Measurements from ENCODE around the gene STK24.
A peak's percentile ranks its signal among the peaks of the same experiment; 100 is the strongest.

The STK24 gene

DNA sequence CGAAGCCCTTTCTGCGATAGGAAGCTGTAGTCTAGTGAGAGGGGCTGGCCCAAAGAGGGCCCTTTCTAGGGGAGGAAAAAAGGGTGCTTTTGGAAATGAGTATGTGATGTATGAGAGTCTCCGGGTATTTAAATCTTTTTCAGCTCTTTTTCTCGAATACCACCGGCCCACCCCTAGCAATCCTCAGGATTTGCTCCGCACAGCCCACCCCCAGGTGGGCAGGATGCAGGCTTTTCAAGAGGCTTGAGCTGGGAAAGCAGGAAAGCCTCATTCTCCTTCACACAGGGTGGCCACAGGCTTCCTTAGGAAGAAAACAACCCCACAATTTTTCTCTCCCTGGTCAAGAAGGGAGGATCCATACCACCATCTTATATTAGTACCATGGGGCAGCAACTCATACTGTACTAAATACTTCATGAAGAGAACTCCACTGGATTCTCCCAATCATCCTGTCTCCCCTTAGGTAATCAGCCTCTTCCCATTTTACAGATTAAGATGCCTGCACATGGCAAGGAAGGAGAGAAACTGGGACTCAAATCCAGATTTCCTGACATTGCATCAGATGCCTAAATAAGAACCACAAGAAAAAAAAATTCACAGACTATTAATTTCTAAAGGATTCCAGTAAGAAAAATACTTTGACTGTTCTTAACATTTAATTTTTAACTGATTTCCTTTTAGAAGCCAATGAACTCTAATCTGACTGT, 84.4 kb downstream of the STK24 start:
- Histone ChIP-seq H3K27me3 (replicated peaks; ENCODE audit: control insufficient read depth, insufficient read depth, low read length) (no peaks in the 10 kb centered on the region), H3K4me1 (ENCODE audit: control insufficient read depth, insufficient read depth, low read length) (peaks cover 58% of the 10 kb centered on the region), H3K9me3 (ENCODE audit: control insufficient read depth, low read length) (no peaks in the 10 kb centered on the region), H3K9ac (ENCODE audit: low read length) (peak overlapping the region; percentile 46), H3K4me3 (ENCODE audit: low read length) (no peak overlapping the region), H3K36me3 (ENCODE audit: control insufficient read depth, insufficient read depth, low read length, severe bottlenecking) (no peaks in the 10 kb centered on the region)
- DNase-seq (ENCODE audit: low read depth) = peak; percentile 62

DNA sequence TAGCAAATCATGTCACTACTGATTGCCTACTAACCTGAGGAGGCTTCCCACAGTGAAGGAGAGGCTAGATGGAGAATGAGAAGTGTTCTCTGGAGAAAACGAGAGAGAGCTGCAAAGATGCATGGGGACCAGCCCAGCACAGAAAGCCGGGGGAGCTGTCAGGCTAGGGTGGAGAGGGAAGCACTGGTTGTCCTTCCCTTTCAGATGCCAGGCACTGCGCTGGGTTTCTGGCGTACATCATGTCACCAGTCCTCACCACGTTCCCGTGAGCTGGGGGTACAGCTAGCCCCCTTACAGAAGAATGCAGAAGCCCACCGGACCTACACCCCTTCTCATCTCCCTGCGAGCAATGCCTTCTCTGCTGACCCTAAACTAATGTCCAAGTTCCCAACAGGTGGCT, 86.0 kb downstream of the STK24 start:
- Histone ChIP-seq H3K9me3 (ENCODE audit: control insufficient read depth, low read length) (no peaks in the 10 kb centered on the region), H3K36me3 (ENCODE audit: control insufficient read depth, insufficient read depth, low read length, severe bottlenecking) (no peaks in the 10 kb centered on the region), H3K27me3 (replicated peaks; ENCODE audit: control insufficient read depth, insufficient read depth, low read length) (no peaks in the 10 kb centered on the region), H3K9ac (ENCODE audit: low read length) (no peak overlapping the region), H3K4me1 (ENCODE audit: control insufficient read depth, insufficient read depth, low read length) (peaks cover 52% of the 10 kb centered on the region), H3K4me3 (ENCODE audit: low read length) (no peak overlapping the region)
- no peak for DNase-seq (ENCODE audit: low read depth)

DNA sequence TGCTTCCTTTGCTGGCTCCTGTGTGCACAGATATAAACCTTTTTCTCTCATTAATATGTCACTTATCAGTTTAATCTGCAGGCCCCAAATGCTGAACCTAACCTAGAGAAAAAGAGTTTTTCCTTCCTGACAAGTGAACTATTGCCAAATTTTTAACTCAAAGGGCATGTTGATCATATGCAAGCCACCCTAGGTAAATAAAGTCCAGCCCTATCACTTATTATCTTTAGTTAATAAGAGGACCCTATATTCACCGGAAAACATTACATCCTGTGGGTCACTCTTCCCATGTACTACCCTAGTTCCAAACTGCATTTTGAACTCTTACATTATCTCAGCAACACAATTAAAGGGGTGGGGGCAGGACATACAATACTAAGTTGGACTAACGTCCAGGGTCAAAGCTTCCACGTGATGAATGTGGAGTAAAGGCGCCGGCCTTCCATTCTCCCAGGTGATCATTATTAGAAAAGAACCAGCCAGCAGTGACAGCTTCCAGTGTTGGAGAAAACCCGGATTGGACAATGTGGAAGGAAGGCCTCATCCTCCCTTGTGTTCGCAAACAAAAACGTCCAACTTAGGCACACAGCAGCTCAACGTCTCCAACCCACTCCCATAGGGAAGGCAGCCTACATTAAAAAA, 86.6 kb downstream of the STK24 start:
- no peaks in the 10 kb centered on the region for H3K9me3 ChIP-seq (ENCODE audit: control insufficient read depth, low read length)
- DNase-seq (ENCODE audit: low read depth) = no peak
- no peak overlapping the region for H3K4me3 ChIP-seq (ENCODE audit: low read length)
- peaks cover 48% of the 10 kb centered on the region for H3K4me1 ChIP-seq (ENCODE audit: control insufficient read depth, insufficient read depth, low read length)
- H3K9ac ChIP-seq (ENCODE audit: low read length) = no peak overlapping the region
- no peaks in the 10 kb centered on the region for H3K27me3 ChIP-seq (replicated peaks; ENCODE audit: control insufficient read depth, insufficient read depth, low read length)
- H3K36me3 ChIP-seq (ENCODE audit: control insufficient read depth, insufficient read depth, low read length, severe bottlenecking) = no peaks in the 10 kb centered on the region

DNA sequence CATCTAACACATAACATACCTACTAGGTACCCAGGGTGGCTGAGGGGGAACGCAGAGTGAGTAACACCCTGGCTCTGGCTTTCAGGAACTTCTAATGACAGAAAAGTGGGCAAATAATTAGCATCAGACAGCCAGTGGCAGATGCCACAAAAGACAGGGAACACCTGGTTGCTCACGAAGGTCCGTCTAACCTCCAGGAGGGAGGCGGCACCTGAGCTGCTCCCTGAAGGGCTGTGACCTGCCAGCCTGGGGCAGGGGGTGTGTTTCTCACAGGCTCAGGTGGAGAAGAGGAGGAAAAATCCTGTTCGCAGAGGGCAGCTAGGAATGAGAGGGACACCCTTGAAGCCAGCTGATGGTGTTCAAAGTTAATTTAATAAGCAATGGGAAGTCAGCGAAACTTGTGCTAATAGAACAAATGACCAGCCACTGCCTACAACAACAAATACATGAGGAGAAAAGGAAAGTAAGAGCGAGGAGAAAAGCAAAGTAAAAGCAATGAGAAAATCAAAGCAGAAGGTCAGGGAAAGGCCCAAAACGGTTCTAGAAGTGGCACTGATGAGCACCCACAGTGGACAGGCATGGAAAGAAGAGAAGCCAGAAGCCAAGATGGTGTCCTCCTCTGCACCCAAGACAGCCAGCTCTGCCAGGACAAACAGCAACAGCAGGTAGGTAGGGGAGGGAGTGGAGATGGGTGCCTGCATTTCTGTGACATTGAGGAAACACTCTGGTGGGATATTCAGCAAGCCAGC, 87.3 kb downstream of the STK24 start:
- Histone ChIP-seq H3K4me1 (ENCODE audit: control insufficient read depth, insufficient read depth, low read length) (peaks cover 48% of the 10 kb centered on the region), H3K9ac (ENCODE audit: low read length) (no peak overlapping the region), H3K27me3 (replicated peaks; ENCODE audit: control insufficient read depth, insufficient read depth, low read length) (no peaks in the 10 kb centered on the region), H3K9me3 (ENCODE audit: control insufficient read depth, low read length) (no peaks in the 10 kb centered on the region), H3K4me3 (ENCODE audit: low read length) (no peak overlapping the region), H3K36me3 (ENCODE audit: control insufficient read depth, insufficient read depth, low read length, severe bottlenecking) (no peaks in the 10 kb centered on the region)
- no peak for DNase-seq (ENCODE audit: low read depth)

DNA sequence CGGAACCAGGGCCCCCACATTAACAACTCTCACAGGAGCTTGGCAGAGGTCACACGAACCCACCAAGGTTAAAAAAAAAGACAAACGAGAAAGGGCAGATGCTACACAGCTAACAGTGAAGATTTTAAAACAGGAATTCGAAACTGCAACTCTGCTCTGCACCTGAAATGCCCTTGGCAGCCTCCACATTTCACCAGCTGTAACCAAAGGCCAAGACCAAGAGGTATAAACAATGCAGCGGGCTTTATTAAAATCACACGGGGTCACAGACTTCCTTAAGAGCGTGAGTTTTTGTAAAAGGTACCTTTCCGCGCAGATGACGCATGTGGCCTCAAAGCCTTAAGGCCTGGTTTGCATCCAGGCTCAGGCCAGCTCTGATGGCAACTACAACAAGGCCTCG, 88.2 kb downstream of the STK24 start:
- Histone ChIP-seq H3K4me1 (ENCODE audit: control insufficient read depth, insufficient read depth, low read length) (peaks cover 53% of the 10 kb centered on the region), H3K9me3 (ENCODE audit: control insufficient read depth, low read length) (no peaks in the 10 kb centered on the region), H3K9ac (ENCODE audit: low read length) (no peak overlapping the region), H3K27me3 (replicated peaks; ENCODE audit: control insufficient read depth, insufficient read depth, low read length) (no peaks in the 10 kb centered on the region), H3K36me3 (ENCODE audit: control insufficient read depth, insufficient read depth, low read length, severe bottlenecking) (no peaks in the 10 kb centered on the region), H3K4me3 (ENCODE audit: low read length) (no peak overlapping the region)
- DNase-seq (ENCODE audit: low read depth) = no peak

DNA sequence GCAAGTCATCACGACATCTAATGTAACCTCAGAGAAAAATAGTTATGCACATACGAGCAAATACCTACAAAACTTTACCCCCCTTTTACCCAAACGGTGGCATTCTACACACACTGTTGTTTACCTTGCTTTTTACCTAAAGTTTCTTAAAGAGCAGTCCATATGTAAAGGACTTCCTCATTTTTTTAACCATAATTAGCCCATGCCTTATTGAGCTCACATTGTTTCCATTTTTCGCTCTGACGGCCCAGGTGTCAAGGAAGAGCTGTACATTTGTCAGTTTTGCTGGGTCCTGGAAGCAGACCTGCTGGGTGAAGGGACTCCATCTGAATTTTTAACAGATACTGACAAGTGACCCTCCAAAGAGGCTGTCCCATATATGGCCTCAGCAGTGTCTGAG, 89.4 kb downstream of the STK24 start:
- Histone ChIP-seq H3K9me3 (ENCODE audit: control insufficient read depth, low read length) (no peaks in the 10 kb centered on the region), H3K9ac (ENCODE audit: low read length) (no peak overlapping the region), H3K4me3 (ENCODE audit: low read length) (no peak overlapping the region), H3K4me1 (ENCODE audit: control insufficient read depth, insufficient read depth, low read length) (peaks cover 55% of the 10 kb centered on the region), H3K36me3 (ENCODE audit: control insufficient read depth, insufficient read depth, low read length, severe bottlenecking) (no peaks in the 10 kb centered on the region), H3K27me3 (replicated peaks; ENCODE audit: control insufficient read depth, insufficient read depth, low read length) (no peaks in the 10 kb centered on the region)
- DNase-seq (ENCODE audit: low read depth) = no peak

DNA sequence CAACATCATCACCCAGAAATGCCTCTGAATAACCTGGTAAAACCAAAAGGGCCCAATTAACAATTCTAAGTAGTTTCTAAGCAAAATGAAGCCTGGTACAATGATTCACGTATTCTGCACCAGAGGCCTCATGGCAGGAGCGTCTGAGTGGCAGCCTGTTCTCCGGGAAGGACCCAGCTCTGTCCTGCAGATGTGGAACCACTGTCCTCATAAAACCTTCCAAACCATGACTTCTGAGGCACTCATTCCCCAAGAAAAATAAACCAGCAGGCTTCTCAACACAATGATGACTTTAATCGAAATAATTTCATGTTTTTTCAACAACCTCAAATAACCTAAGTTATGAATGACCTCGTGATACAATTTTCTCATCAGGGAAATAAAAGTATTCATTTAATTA, 89.9 kb downstream of the STK24 start:
- no peaks in the 10 kb centered on the region for H3K36me3 ChIP-seq (ENCODE audit: control insufficient read depth, insufficient read depth, low read length, severe bottlenecking)
- no peaks in the 10 kb centered on the region for H3K9me3 ChIP-seq (ENCODE audit: control insufficient read depth, low read length)
- no peaks in the 10 kb centered on the region for H3K27me3 ChIP-seq (replicated peaks; ENCODE audit: control insufficient read depth, insufficient read depth, low read length)
- no peak overlapping the region for H3K9ac ChIP-seq (ENCODE audit: low read length)
- no peak overlapping the region for H3K4me3 ChIP-seq (ENCODE audit: low read length)
- no peak for DNase-seq (ENCODE audit: low read depth)
- H3K4me1 ChIP-seq (ENCODE audit: control insufficient read depth, insufficient read depth, low read length) = peaks cover 57% of the 10 kb centered on the region

DNA sequence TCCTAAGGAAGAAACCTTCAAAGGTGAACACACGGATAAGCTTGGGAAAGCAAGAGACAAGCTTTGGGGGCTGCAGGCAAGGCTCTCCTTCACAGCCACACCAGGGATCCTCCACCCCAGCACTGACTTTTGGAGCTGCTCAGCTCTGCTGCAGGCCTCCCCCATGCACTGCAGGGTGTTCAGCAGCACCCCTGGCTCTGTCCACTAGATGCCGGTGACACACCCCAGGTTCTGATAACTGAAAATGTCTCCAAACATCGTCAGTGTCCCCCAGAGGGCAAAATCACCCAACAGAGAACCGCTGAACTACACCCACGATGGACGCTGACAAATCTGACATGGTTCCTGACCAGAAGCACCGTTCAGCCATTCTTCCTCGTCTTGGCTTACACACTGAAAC, 90.5 kb downstream of the STK24 start:
- H3K36me3 ChIP-seq (ENCODE audit: control insufficient read depth, insufficient read depth, low read length, severe bottlenecking) = no peaks in the 10 kb centered on the region
- no peak for DNase-seq (ENCODE audit: low read depth)
- no peak overlapping the region for H3K4me3 ChIP-seq (ENCODE audit: low read length)
- H3K9me3 ChIP-seq (ENCODE audit: control insufficient read depth, low read length) = no peaks in the 10 kb centered on the region
- H3K4me1 ChIP-seq (ENCODE audit: control insufficient read depth, insufficient read depth, low read length) = peaks cover 57% of the 10 kb centered on the region
- H3K27me3 ChIP-seq (replicated peaks; ENCODE audit: control insufficient read depth, insufficient read depth, low read length) = no peaks in the 10 kb centered on the region
- H3K9ac ChIP-seq (ENCODE audit: low read length) = no peak overlapping the region

DNA sequence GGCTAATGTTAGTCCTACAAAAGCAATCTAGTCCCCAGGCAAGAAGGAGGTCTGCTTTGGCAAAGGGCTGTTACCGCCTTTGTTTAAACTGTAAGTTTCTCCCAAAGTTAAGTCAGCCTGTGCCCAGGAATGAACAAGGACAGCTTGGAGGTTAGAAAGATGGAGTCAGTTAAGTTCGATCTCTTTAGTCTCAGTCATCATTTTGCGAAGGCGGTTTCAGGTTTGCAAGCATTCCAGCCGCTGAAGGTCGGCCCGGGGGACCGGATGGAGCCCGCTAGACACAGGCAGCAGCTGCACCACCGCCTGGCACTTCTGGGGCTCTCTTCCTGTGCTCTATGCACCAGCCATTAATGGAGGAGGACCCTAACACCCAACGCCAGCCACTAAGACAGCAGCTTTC, 91.3 kb downstream of the STK24 start:
- Histone ChIP-seq H3K36me3 (ENCODE audit: control insufficient read depth, insufficient read depth, low read length, severe bottlenecking) (no peaks in the 10 kb centered on the region), H3K27me3 (replicated peaks; ENCODE audit: control insufficient read depth, insufficient read depth, low read length) (no peaks in the 10 kb centered on the region), H3K9ac (ENCODE audit: low read length) (no peak overlapping the region), H3K4me1 (ENCODE audit: control insufficient read depth, insufficient read depth, low read length) (peaks cover 52% of the 10 kb centered on the region), H3K4me3 (ENCODE audit: low read length) (no peak overlapping the region), H3K9me3 (ENCODE audit: control insufficient read depth, low read length) (no peaks in the 10 kb centered on the region)
- no peak for DNase-seq (ENCODE audit: low read depth)

DNA sequence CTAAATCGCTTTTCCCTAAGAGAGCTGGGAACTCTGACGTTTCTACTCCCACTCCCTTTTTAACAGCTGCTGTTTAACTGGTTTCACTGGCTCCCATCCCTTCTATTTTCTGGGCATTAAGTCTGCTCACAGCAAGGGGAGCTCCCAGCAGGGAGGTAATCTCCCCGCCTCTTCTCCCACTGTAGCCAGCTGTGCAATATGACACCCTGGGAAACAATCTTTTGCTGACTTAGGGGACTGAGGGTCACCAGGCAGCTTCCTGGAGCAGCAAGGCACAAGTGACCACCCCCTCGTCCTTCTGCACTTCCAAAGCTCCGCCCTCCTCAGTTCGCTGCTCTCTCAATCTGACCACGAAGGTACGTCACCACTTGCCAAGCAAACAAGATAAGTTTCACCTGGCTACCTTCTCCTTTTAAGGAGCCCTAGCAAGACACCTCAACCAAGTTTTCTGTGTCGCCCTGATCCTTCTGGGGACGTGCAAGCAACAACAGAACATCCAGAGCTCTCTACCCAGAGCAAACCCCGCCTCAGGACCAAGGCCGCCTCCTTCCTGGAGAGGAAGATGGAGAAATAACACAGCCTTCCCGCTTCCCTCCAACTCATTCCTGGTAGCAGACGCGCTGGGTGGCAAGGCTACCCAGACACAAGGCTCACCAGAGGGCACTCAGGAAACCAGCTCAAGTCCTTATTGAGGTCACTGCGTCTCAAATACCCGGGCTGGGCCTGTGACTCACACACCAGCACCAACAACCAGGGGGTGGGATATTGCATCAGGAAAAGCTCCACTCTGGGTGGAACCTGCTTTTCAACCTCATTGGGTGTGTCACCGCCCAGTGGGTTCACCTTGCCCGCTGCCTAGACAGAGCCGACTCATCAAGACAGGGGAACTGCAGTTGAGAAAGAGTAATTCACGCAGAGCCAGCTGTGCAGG, 92.4 kb downstream of the STK24 start:
- H3K9me3 ChIP-seq (ENCODE audit: control insufficient read depth, low read length) = no peaks in the 10 kb centered on the region
- peak overlapping the region; percentile 16 for H3K9ac ChIP-seq (ENCODE audit: low read length)
- peak; percentile 94 for DNase-seq (ENCODE audit: low read depth)
- H3K4me1 ChIP-seq (ENCODE audit: control insufficient read depth, insufficient read depth, low read length) = peaks cover 50% of the 10 kb centered on the region
- H3K36me3 ChIP-seq (ENCODE audit: control insufficient read depth, insufficient read depth, low read length, severe bottlenecking) = no peaks in the 10 kb centered on the region
- peak overlapping the region; percentile 0 for H3K4me3 ChIP-seq (ENCODE audit: low read length)
- no peaks in the 10 kb centered on the region for H3K27me3 ChIP-seq (replicated peaks; ENCODE audit: control insufficient read depth, insufficient read depth, low read length)

Data from adipocyte (in vitro differentiated cells).